Large intestine (tissue), 3 donors: ENCODE results near the gene ANKLE1. TPM values are rescaled to one million over a fixed set of nuclear protein-coding genes. Genes with fewer than 3 reads are reported as not detected.

Experiments used
- DNase-seq, 2 donors: peaks; one replicate each; pipeline versions ENCODE4 v3.0.0 to v3.0.0-alpha.2; 2013
- H3K27ac ChIP-seq: one replicate; pipeline ENCODE4 v1.5.1; 2013; ENCODE audit warnings: low read length
- H3K27me3 ChIP-seq: 2 replicates; pipeline ENCODE4 v1.6.1; 2013; ENCODE audit warnings: low read length; ENCODE audit not compliant: control insufficient read depth, insufficient read depth
- H3K36me3 ChIP-seq: 2 replicates; pipeline ENCODE4 v1.6.1; 2013; ENCODE audit warnings: low read length; ENCODE audit not compliant: control insufficient read depth, insufficient read depth
- H3K4me1 ChIP-seq: one replicate; pipeline ENCODE4 v1.6.1; 2013; ENCODE audit warnings: low read length; ENCODE audit not compliant: control insufficient read depth, insufficient read depth
- H3K4me3 ChIP-seq: one replicate; pipeline ENCODE4 v1.5.1; 2013; ENCODE audit warnings: low read length
- H3K9me3 ChIP-seq: one replicate; pipeline ENCODE4 v1.6.1; 2013; ENCODE audit warnings: mild to moderate bottlenecking, low read depth, low read length, moderate library complexity; ENCODE audit not compliant: control insufficient read depth
- WGBS: methylation state at CpG from one replicate; pipeline ENCODE4 v1.1.5; 2013; ENCODE audit warnings: low lambda C conversion rate; ENCODE audit not compliant: insufficient coverage; 5-methylcytosine and 5-hydroxymethylcytosine counted together
- polyA plus RNA-seq: library from polyadenylated mRNA; unstranded; fragments of 120-200 nt; gene quantifications from one replicate; pipeline ENCODE4 v1.2.1, GENCODE V29; 2013

The ANKLE1 gene
- polyA plus RNA-seq, 1 donor: 1.4 TPM

DNA sequence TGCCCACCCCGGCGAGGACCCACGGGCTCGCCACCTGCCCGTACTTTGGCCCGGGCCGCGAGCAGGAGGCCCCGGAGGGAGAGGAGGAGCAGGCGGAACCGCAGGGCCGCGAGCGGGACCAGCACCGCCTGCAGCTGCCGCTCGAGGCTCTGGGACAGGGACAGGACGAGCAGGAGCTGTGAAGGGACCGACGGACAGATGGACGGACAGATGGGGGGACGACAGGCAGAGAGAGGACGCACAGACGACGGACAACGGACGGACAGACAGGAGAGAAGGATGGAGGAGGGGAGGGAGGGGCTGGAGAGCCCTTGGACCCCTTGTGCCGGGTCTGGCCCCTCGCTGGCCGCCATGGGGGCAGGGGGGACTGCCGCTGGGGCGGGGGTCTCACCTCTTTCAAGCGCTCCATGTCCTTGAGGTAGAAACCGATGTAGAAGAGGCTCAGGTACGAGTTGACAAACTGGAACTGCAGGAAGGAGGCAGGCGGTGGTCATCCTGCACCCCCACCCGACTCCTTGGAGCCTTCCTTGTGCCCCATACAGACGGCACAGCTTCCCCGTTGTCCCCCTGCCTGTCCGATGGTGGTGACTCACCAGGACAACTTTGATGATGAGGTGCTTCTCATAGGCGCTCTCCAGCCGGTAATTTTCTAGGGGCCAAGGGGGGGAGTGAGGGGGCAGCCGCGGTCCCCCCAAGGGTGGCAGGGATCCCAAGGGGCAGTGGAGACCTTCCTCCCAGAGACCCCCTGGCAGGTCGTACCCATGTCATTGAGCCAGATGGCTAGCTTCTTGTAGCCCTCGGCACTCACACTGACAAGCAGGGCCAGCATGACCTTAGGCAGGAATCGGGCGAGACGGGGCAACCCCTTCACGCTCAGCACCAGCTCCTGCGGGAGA lies 47.9 kb downstream of the ANKLE1 start:
- peaks cover 16% of the 10 kb centered on the region for H3K9me3 ChIP-seq
- H3K27me3 ChIP-seq: peaks cover 20% of the 10 kb centered on the region
- no peak for DNase-seq
- H3K36me3 ChIP-seq: no peaks in the 10 kb centered on the region
- H3K4me1 ChIP-seq: peaks cover 17% of the 10 kb centered on the region
- no CpG with 5 or more reads among the region's 51 CpGs for WGBS
- H3K27ac ChIP-seq: no peak overlapping the region
- no peak overlapping the region for H3K4me3 ChIP-seq

DNA sequence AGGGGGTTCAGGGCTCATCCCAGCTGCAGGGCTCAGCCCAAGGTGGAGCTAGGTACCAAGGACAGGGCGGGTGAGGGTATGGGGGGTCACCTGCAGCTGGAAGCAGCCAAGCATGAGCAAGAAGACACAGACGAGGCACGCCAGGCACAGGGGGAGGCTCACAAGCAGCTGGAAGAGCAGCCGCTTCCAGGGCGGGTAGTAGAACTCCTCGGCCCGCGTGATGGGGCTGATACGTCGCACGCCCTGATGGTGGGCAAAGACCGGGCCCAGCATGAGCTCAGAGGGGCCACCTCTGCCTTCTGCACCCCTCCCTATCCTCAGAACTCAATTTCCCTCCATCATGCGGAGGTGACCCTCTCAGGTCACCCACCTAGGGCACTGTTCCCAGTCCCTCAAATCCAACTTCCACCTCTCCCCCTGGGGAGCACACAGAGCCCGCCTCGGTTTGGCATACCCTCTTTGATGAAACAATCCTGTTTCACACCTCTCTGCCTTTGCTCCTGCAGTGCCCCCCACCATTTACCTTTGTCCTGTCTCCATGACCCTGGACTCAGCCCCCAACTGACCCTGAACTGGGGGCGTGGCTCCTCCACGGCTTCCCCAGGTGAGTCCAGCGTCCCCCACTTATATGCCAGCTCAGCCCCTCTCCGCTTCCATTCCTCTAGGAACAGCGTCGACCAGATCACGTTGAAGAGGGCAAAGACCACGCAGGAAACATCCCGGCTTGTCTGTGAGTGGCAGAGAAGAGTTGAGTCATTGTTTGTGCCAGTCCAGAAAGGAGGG lies 48.8 kb downstream of the ANKLE1 start:
- Histone ChIP-seq H3K36me3 (no peaks in the 10 kb centered on the region), H3K4me3 (no peak overlapping the region), H3K9me3 (peaks cover 16% of the 10 kb centered on the region), H3K27me3 (peaks cover 20% of the 10 kb centered on the region), H3K27ac (no peak overlapping the region), H3K4me1 (peaks cover 21% of the 10 kb centered on the region)
- no CpG with 5 or more reads among the region's 24 CpGs for WGBS
- no peak for DNase-seq

GRCh38 chr19:17331045-17331558 lies 49.4 kb downstream of the ANKLE1 start:
- no peak for DNase-seq

DNA sequence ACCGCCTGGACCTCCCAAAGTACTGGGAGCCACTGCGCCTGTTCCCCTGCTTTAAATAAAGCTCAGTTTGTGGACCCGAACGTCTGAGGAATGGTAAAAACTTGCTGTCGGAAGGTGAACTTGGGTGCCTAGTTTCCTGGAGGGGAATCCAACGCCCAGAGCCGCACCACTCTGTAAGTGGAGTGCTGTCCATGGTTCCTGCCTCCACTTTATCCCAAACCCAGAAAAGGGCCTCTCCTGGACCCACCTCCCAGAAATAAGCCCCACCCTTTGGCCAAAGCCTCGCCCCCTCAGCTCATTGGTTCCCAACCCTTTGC lies 50.6 kb downstream of the ANKLE1 start:
- no CpG with 5 or more reads among the region's 8 CpGs for WGBS

More at GRCh38 chr19:17331045-17331558, 49.4 kb downstream of the ANKLE1 start:
- WGBS: no CpG with 5 or more reads among the region's 13 CpGs
- H3K36me3 ChIP-seq: no peaks in the 10 kb centered on the region
- H3K4me1 ChIP-seq: peaks cover 21% of the 10 kb centered on the region
- no peak overlapping the region for H3K4me3 ChIP-seq
- H3K9me3 ChIP-seq: peaks cover 16% of the 10 kb centered on the region
- H3K27ac ChIP-seq: no peak overlapping the region
- peaks cover 20% of the 10 kb centered on the region for H3K27me3 ChIP-seq

GRCh38 chr19:17332677-17333581 lies 51.2 kb downstream of the ANKLE1 start:
- peaks cover 25% of the 10 kb centered on the region for H3K4me1 ChIP-seq
- no peak for DNase-seq
- no peak overlapping the region for H3K4me3 ChIP-seq
- 90% methylated on average over 2 of the region's 45 CpGs for WGBS
- H3K27me3 ChIP-seq: peaks cover 20% of the 10 kb centered on the region
- no peak overlapping the region for H3K27ac ChIP-seq
- no peaks in the 10 kb centered on the region for H3K36me3 ChIP-seq
- peaks cover 19% of the 10 kb centered on the region for H3K9me3 ChIP-seq

More for the DNA sequence above, 50.6 kb downstream of the ANKLE1 start:
- peaks cover 20% of the 10 kb centered on the region for H3K27me3 ChIP-seq
- peaks cover 16% of the 10 kb centered on the region for H3K9me3 ChIP-seq
- H3K36me3 ChIP-seq: no peaks in the 10 kb centered on the region
- H3K4me1 ChIP-seq: peaks cover 24% of the 10 kb centered on the region
- H3K4me3 ChIP-seq: no peak overlapping the region
- no peak overlapping the region for H3K27ac ChIP-seq
- no peak for DNase-seq

DNA sequence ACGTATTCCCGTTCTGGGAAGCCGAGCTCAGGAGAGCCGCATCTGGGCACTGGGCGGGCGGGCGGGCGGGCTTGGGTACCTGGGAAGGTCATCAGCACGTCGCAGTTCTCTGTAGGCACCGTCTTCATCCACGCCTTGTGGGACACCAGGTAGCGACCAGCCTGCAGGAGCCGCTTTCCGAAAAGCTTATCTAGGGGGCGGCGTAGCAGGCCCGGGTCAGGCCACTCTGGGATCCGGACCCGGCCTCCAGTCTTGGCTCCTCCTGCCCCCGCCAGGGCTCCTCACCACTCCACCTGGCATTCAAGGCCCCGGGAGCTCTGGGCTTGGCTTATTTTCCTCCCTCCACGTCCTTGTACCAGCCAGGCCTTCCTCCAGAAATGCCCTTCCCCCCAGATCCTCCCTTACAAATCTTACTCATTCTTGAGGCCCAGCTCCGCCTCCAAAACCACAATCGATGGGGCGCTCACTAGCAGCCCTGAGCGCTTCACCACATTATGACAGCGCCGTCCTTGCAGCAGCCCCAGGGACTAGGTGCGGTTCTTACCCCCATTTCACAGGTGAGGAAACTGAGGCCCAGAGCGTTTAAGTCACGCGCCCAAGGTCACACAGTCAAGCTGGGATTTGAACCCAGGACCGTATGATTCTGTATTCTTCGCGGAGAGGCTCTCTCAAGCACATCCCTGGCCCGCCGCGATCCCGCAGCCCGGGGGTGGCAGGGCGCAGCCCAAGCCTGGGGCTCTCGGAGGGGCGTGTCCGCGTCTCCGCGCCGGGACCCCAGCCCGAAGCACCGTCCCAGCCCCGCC lies 52.1 kb downstream of the ANKLE1 start:
- DNase-seq: no peak
- Histone ChIP-seq H3K27ac (no peak overlapping the region), H3K4me1 (peaks cover 26% of the 10 kb centered on the region), H3K9me3 (peaks cover 25% of the 10 kb centered on the region), H3K27me3 (peaks cover 19% of the 10 kb centered on the region), H3K36me3 (peaks cover 1% of the 10 kb centered on the region), H3K4me3 (peak overlapping the region; percentile 50)
- 72% methylated on average over 3 of the region's 52 CpGs for WGBS

GRCh38 chr19:17334414-17335409 lies 53.0 kb downstream of the ANKLE1 start, which contains the start of gene ANO8:
Gene ANO8 (minus strand): TSS chr19:17334855. CDS start chr19:17334670, 185 bp downstream.
- Histone ChIP-seq H3K36me3 (peaks cover 4% of the 10 kb centered on the region), H3K27ac (no peak within 1 kb of the TSS), H3K4me1 (peaks cover 23% of the 10 kb centered on the region), H3K4me3 (peak within 1 kb of the TSS; percentile 50), H3K27me3 (peaks cover 10% of the 10 kb centered on the region), H3K9me3 (peaks cover 22% of the 10 kb centered on the region)
- 0% methylated on average over 1 of the region's 86 CpGs for WGBS
- DNase-seq: peak; percentile 94 to 99

DNA sequence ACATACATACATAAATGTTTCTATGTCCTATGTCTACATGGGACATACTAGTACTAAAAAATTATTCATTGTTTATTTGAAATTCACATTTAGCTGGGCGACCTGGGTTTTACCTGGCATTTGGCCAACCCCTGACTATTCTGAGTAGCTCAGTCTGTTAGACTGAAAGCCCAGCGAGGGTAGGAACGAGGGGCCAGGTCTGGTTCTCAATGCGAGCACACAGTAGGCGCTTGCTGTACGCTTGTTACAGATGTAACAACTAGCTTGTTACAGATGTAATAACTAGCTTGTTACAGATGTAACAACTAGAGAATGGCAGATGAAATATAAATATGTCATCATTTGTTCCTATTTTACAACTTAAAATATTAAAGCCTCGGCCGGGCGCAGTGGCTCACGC lies 53.9 kb downstream of the ANKLE1 start:
- Histone ChIP-seq H3K27me3 (peaks cover 1% of the 10 kb centered on the region), H3K36me3 (peaks cover 4% of the 10 kb centered on the region), H3K4me1 (peaks cover 23% of the 10 kb centered on the region), H3K27ac (no peak overlapping the region), H3K4me3 (no peak overlapping the region), H3K9me3 (peaks cover 17% of the 10 kb centered on the region)
- DNase-seq: no peak
- WGBS: no CpG with 5 or more reads among the region's 10 CpGs
